ENCODE data around the gene FRMD3. TPM values are rescaled to one million over a fixed set of nuclear protein-coding genes. Genes with fewer than 3 reads are reported as not detected.

Gene FRMD3
- total RNA-seq, 1 donor from 2014 or later = 0.65 TPM

GRCh38 chr9:83432877-83433550, 105.2 kb downstream of the FRMD3 start:
- no peak overlapping the region for H3K27ac Mint-ChIP-seq
- no peak overlapping the region for H3K4me3 Mint-ChIP-seq (ENCODE audit: low read depth)
- TF ChIP-seq, protein P1, sequence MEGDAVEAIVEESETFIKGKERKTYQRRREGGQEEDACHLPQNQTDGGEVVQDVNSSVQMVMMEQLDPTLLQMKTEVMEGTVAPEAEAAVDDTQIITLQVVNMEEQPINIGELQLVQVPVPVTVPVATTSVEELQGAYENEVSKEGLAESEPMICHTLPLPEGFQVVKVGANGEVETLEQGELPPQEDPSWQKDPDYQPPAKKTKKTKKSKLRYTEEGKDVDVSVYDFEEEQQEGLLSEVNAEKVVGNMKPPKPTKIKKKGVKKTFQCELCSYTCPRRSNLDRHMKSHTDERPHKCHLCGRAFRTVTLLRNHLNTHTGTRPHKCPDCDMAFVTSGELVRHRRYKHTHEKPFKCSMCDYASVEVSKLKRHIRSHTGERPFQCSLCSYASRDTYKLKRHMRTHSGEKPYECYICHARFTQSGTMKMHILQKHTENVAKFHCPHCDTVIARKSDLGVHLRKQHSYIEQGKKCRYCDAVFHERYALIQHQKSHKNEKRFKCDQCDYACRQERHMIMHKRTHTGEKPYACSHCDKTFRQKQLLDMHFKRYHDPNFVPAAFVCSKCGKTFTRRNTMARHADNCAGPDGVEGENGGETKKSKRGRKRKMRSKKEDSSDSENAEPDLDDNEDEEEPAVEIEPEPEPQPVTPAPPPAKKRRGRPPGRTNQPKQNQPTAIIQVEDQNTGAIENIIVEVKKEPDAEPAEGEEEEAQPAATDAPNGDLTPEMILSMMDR (IDR thresholded peaks at IDR 0.05; ENCODE audit: unreplicated experiment) = no peak
- no peaks in the 10 kb centered on the region for H3K36me3 Mint-ChIP-seq (ENCODE audit: insufficient read depth)
- no peaks in the 10 kb centered on the region for H3K9me3 Mint-ChIP-seq (ENCODE audit: low read depth)
- H3K4me1 Mint-ChIP-seq (ENCODE audit: low read depth) = peaks cover 7% of the 10 kb centered on the region
- H3K27me3 Mint-ChIP-seq = peaks cover 3% of the 10 kb centered on the region
- no peak for DNase-seq (ENCODE audit: low spot score, unreplicated experiment)

- TF ChIP-seq, protein P1 (IDR thresholded peaks at IDR 0.05; ENCODE audit: unreplicated experiment) = no peak
- H3K27me3 Mint-ChIP-seq = peaks cover 3% of the 10 kb centered on the region
- DNase-seq (ENCODE audit: low spot score, unreplicated experiment) = no peak
- peaks cover 7% of the 10 kb centered on the region for H3K4me1 Mint-ChIP-seq (ENCODE audit: low read depth)
- H3K9me3 Mint-ChIP-seq (ENCODE audit: low read depth) = no peaks in the 10 kb centered on the region
- H3K36me3 Mint-ChIP-seq (ENCODE audit: insufficient read depth) = no peaks in the 10 kb centered on the region
- no peak overlapping the region for H3K4me3 Mint-ChIP-seq (ENCODE audit: low read depth)
- no peak overlapping the region for H3K27ac Mint-ChIP-seq
These were observed 106.0 kb downstream of the FRMD3 start for GRCh38 chr9:83432104-83432627.

DNA sequence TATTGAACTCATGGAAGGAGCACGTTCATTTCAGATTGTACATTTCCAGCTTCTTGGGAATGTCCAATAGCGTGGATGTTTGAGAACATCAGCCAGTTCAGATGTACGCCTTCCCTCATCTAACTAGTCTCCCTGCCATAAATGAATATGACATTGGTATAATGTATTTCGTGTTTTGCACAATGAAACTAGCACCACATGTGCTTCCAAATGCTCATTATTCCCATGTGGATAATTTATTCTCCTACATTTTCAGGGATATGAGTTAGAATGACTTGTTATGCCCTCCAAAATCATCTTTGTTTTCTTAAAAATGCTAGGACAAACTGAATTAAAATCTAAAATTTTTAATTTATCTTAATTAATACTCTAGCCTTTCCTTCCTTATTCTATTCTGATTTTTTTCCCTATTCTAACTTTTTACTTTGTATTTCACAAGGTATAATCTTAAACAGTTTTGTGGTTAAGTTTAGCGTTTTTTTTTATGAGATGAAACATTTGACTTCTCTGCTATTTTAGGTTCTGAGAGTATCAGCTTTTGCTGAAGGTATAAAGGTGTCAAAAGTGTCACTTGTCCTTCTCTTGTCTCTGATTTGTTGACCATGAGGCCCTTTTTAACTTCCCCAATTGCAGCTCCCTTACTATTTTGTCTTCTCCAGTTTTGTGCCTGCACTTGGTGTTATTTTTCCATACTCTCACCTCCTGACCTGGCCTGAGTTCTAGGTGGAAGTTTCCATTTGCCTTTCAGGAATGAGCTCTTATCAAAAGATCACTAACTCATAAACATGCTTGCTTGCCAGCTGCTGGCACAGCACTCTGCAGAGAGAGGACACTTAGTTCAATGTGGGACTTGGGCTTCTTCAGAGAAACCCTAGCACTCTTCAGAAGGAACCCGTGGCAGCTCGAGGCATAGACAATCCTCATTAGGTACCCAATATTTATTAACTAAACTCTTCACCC, 106.8 kb downstream of the FRMD3 start:
- TF ChIP-seq, protein P1 (IDR thresholded peaks at IDR 0.05; ENCODE audit: unreplicated experiment) = no peak

DNA sequence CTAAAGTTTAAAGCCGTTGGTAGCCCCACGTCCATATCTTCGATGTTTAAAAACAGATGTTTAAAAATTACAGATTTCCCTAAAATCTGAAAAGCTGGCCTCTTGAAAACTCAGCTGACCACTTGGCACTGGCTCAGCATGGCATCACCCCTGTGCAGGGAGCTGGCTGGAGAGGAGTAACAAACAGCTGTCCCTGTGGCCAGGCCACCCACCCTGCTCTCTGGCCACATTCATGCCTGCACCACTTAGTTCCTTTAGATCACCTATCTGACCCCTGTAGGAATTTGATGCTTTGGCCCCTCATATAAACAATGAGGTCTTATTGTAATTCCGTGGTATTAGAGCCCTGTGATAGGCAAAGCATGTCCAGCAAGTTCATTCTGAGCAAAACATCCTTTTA, 107.5 kb downstream of the FRMD3 start:
- no peaks in the 10 kb centered on the region for H3K9me3 Mint-ChIP-seq (ENCODE audit: low read depth)
- H3K36me3 Mint-ChIP-seq (ENCODE audit: insufficient read depth) = no peaks in the 10 kb centered on the region
- H3K27ac Mint-ChIP-seq = no peak overlapping the region
- DNase-seq (ENCODE audit: low spot score, unreplicated experiment) = no peak
- peaks cover 7% of the 10 kb centered on the region for H3K4me1 Mint-ChIP-seq (ENCODE audit: low read depth)
- no peak overlapping the region for H3K4me3 Mint-ChIP-seq (ENCODE audit: low read depth)
- peaks cover 3% of the 10 kb centered on the region for H3K27me3 Mint-ChIP-seq
- TF ChIP-seq, protein P1 (IDR thresholded peaks at IDR 0.05; ENCODE audit: unreplicated experiment) = no peak

More for the DNA sequence above, 106.8 kb downstream of the FRMD3 start:
- H3K4me3 Mint-ChIP-seq (ENCODE audit: low read depth) = no peak overlapping the region
- H3K27ac Mint-ChIP-seq = no peak overlapping the region
- peaks cover 3% of the 10 kb centered on the region for H3K27me3 Mint-ChIP-seq
- DNase-seq (ENCODE audit: low spot score, unreplicated experiment) = no peak
- H3K9me3 Mint-ChIP-seq (ENCODE audit: low read depth) = no peaks in the 10 kb centered on the region
- H3K36me3 Mint-ChIP-seq (ENCODE audit: insufficient read depth) = no peaks in the 10 kb centered on the region
- peaks cover 7% of the 10 kb centered on the region for H3K4me1 Mint-ChIP-seq (ENCODE audit: low read depth)

GRCh38 chr9:83429229-83429628, 109.0 kb downstream of the FRMD3 start:
- H3K27ac Mint-ChIP-seq = no peak overlapping the region
- DNase-seq (ENCODE audit: low spot score, unreplicated experiment) = no peak
- no peaks in the 10 kb centered on the region for H3K9me3 Mint-ChIP-seq (ENCODE audit: low read depth)
- H3K4me1 Mint-ChIP-seq (ENCODE audit: low read depth) = peaks cover 17% of the 10 kb centered on the region
- TF ChIP-seq, protein P1 (IDR thresholded peaks at IDR 0.05; ENCODE audit: unreplicated experiment) = no peak
- H3K27me3 Mint-ChIP-seq = peaks cover 3% of the 10 kb centered on the region
- no peaks in the 10 kb centered on the region for H3K36me3 Mint-ChIP-seq (ENCODE audit: insufficient read depth)
- H3K4me3 Mint-ChIP-seq (ENCODE audit: low read depth) = no peak overlapping the region

All from progenitor cell of endocrine pancreas (in vitro differentiated cells).